Endothelial cell of umbilical vein (primary cell): ENCODE data around the gene DENND1A. TPM values are rescaled to one million over a fixed set of nuclear protein-coding genes. Genes with fewer than 3 reads are reported as not detected.

ENCODE experiments used
- BruUV-seq: library from RNA; stranded (reverse); fragments of 400-500 nt; replicated peaks from 2 replicates; lab custom pipeline; 2021; lab: Mats Ljungman, UMichigan
- CTCF ChIA-PET: fragments of 300-600, 350-600 bp; sonication (Branson Sonifier 250); formaldehyde crosslinking; loops from one replicate; lab custom pipeline; 2021; ENCODE audit warnings: antibody characterized with exemption, inconsistent platforms; lab: Charles Lee
- POLR2A ChIA-PET: fragments of 300-600, 350-600 bp; sonication (Branson Sonifier 250); formaldehyde crosslinking; loops from one replicate; lab custom pipeline; 2021; ENCODE audit warnings: antibody characterized with exemption, inconsistent platforms; lab: Charles Lee
- DNase-seq: peaks from one replicate; pipeline ENCODE4 v3.0.0-alpha.2; 2011; ENCODE audit warnings: low read depth, low spot score
- FAIRE-seq: peaks from 2 replicates; lab custom pipeline; 2011; peaks lifted over from hg19 to GRCh38; lab: Jason Lieb, UNC
- H2AFZ ChIP-seq: 2 replicates; pipeline ENCODE4 v1.6.0; 2012; ENCODE audit warnings: low read depth, low read length, control low read depth, inconsistent platforms
- H3K27ac ChIP-seq: 2 replicates; pipeline ENCODE4 v1.5.1; 2011; ENCODE audit warnings: low read depth, mild to moderate bottlenecking, control low read depth, low read length, moderate library complexity; ENCODE audit not compliant: insufficient read depth
- H3K27me3 ChIP-seq, 2 experiments: 2 replicates each; pipeline versions ENCODE4 v1.6.0 to v1.6.1; 2011; ENCODE audit warnings: low read length in 2 of 2, mixed read lengths in 1 of 2; ENCODE audit not compliant: control insufficient read depth in 2 of 2, insufficient read depth in 2 of 2
- H3K36me3 ChIP-seq, 2 experiments: 2 replicates in 1 of 2; 3 replicates in 1 of 2; pipeline ENCODE4 v1.5.1; 2011; ENCODE audit warnings: low read length in 2 of 2, mild to moderate bottlenecking in 1 of 2, moderate library complexity in 1 of 2; ENCODE audit not compliant: control insufficient read depth in 2 of 2, insufficient read depth in 2 of 2; ENCODE audit errors: extremely low read depth in 1 of 2
- H3K4me1 ChIP-seq: 3 replicates; pipeline ENCODE4 v1.5.1; 2011; ENCODE audit warnings: mild to moderate bottlenecking, low read length; ENCODE audit not compliant: control insufficient read depth, insufficient read depth; ENCODE audit errors: extremely low read depth
- H3K4me2 ChIP-seq: 2 replicates; pipeline ENCODE4 v1.6.1; 2011; ENCODE audit warnings: low read length, control low read depth, mixed read lengths; ENCODE audit not compliant: insufficient read depth
- H3K4me3 ChIP-seq, 3 experiments: fragments of 200-600 bp in 1 of 3; sonication (generic), shearing (Covaris generic) in 1 of 3; replicated peaks in 1 of 3; 2 replicates each; pipeline ENCODE4 v1.5.1; 2011 to 2016; ENCODE audit warnings: control low read depth in 3 of 3, low read length in 3 of 3, mild to moderate bottlenecking in 2 of 3, inconsistent platforms in 1 of 3, low read depth in 1 of 3, moderate library complexity in 1 of 3; ENCODE audit not compliant: insufficient read depth in 1 of 3
- H3K79me2 ChIP-seq: 2 replicates; pipeline ENCODE4 v1.6.0; 2012; ENCODE audit warnings: low read length, inconsistent platforms; ENCODE audit not compliant: control insufficient read depth, insufficient read depth
- H3K9ac ChIP-seq: replicated peaks from 2 replicates; pipeline ENCODE3; 2011; ENCODE audit warnings: low read length, control low read depth; ENCODE audit not compliant: insufficient read depth; ENCODE audit errors: extremely low read depth
- H3K9me1 ChIP-seq: replicated peaks from 3 replicates; pipeline ENCODE4 v1.6.0; 2011; ENCODE audit warnings: mild to moderate bottlenecking, low read length; ENCODE audit not compliant: control insufficient read depth, insufficient read depth; ENCODE audit errors: extremely low read depth
- H3K9me3 ChIP-seq: replicated peaks from 2 replicates; pipeline ENCODE4 v1.5.1; 2012; ENCODE audit warnings: low read length, inconsistent platforms; ENCODE audit not compliant: control insufficient read depth, insufficient read depth
- H4K20me1 ChIP-seq: replicated peaks from 2 replicates; pipeline ENCODE3; 2011; ENCODE audit warnings: mild to moderate bottlenecking, low read length; ENCODE audit not compliant: control insufficient read depth, insufficient read depth; ENCODE audit errors: extremely low read depth
- CTCF ChIP-seq, 2 donors: IDR thresholded peaks; 1 replicate in 1 of 2; 2 replicates in 1 of 2; pipeline ENCODE4 v1.5.1; 2011; ENCODE audit warnings: low read length in 2 of 2, mild to moderate bottlenecking in 2 of 2, moderate library complexity in 2 of 2, control low read depth in 1 of 2, inconsistent platforms in 1 of 2, low read depth in 1 of 2; ENCODE audit not compliant: insufficient read depth in 1 of 2; ENCODE audit errors: extremely low read depth in 1 of 2
- EZH2 ChIP-seq: IDR thresholded peaks from 2 replicates; pipeline ENCODE4 v1.6.1; 2012; ENCODE audit warnings: borderline replicate concordance, low read depth, mild to moderate bottlenecking, moderate library complexity, low read length, inconsistent platforms; ENCODE audit not compliant: severe bottlenecking
- FOS ChIP-seq: IDR thresholded peaks from 2 replicates; pipeline ENCODE4 v1.6.1; 2011; ENCODE audit warnings: mild to moderate bottlenecking, low read length, moderate library complexity, borderline replicate concordance; ENCODE audit not compliant: insufficient read depth
- GATA2 ChIP-seq: IDR thresholded peaks from 2 replicates; pipeline ENCODE4 v1.7.0; 2011; ENCODE audit warnings: low read depth, mild to moderate bottlenecking, moderate library complexity, mixed read lengths, low read length; ENCODE audit not compliant: insufficient read length, insufficient read depth
- JUN ChIP-seq: IDR thresholded peaks from 2 replicates; pipeline ENCODE4 v1.6.1; 2011; ENCODE audit warnings: borderline replicate concordance, low read depth; ENCODE audit not compliant: insufficient read length, insufficient read depth
- MAX ChIP-seq: IDR thresholded peaks from 2 replicates; pipeline ENCODE4 v1.6.1; 2011; ENCODE audit not compliant: insufficient read depth, insufficient read length
- MYC ChIP-seq: IDR thresholded peaks from one replicate; pipeline ENCODE4 v1.6.1; 2011; ENCODE audit warnings: mild to moderate bottlenecking, low read depth, low read length
- POLR2AphosphoS5 ChIP-seq: IDR thresholded peaks from 2 replicates; pipeline ENCODE4 v1.6.1; 2012; ENCODE audit warnings: low read depth, mild to moderate bottlenecking, control low read depth, low read length, moderate library complexity; ENCODE audit not compliant: insufficient read depth
- dilution Hi-C: fragments of 300-500 bp; cut with MboI; formaldehyde crosslinking; loops from one replicate; pipeline ENCODE4 v1.15.0; 2019; ENCODE audit warnings: low sequenced_read_pairs; ENCODE audit not compliant: extremely low pct_ligation_motif_present
- intact Hi-C: fragments of 100-400 bp; cut with micrococcal nuclease; formaldehyde crosslinking; loops from one replicate; pipeline ENCODE4 v1.10.0; 2022
- polyA plus RNA-seq, 4 experiments: library from polyadenylated mRNA; depleted of rRNA in 3 of 4; stranded (reverse) in 3 of 4; unstranded in 1 of 4; fragments of >200 nt; gene quantifications; 2 replicates each; pipeline versions ENCODE4 v1.2.1 to v1.2.3, GENCODE V29; 2011 to 2012; ENCODE audit warnings: missing spikeins in 1 of 4
- total RNA-seq: library from RNA; stranded (reverse); gene quantifications from 2 replicates; pipeline ENCODE4 v1.2.3, GENCODE V29; 2021

DENND1A gene
- total and polyA plus RNA-seq, 2 donors (not counting 3 experiments of a cell fraction or from before 2014, with no cell fraction given): 18.5 to 24.5 TPM

DNA sequence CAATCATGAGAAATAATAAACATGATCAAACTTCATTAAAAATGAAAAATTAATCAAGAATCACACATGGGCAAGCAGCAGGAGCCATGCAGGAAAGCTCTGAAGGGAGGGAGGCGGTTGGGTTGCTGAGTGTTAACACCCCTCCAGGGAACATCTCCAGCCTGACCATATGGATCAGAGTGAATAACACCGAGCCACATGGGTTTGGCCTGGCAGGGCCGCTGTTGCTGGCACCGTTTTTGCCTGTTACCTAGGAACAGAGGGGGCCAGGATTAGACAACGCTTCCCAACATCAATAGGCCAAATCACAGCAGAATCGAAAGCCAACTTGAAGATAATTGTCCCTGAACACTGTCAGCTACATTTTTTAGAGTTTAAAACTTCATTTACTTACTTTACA lies 160.2 kb downstream of the DENND1A start:
- CTCF ChIA-PET: interaction anchor here (1.4 kb wide), 1 partner anchor 11 kb away, joined by 3 read pairs; no protein-coding TSS in a partner anchor
- no peak overlapping the region for H3K4me3 ChIP-seq
- POLR2A ChIA-PET: no interaction called here
- no peak overlapping the region for H3K4me2 ChIP-seq
- no peaks in the 10 kb centered on the region for H3K27me3 ChIP-seq
- no peak for TF ChIP-seq MYC
- TF ChIP-seq JUN: no peak
- TF ChIP-seq MAX: no peak
- no peak for TF ChIP-seq EZH2
- no peak for TF ChIP-seq GATA2
- no peak for TF ChIP-seq CTCF (IDR thresholded peaks at IDR 0.05; ENCODE audit: extremely low read depth in 1 of 2, insufficient read depth in 1 of 2, low read depth in 1 of 2, low read length in 2 of 2)
- TF ChIP-seq POLR2AphosphoS5: no peak
- no peak for TF ChIP-seq FOS
- no peak for DNase-seq
- H3K36me3 ChIP-seq: no peaks in the 10 kb centered on the region
- intact Hi-C loops (no loop called here), dilution Hi-C loops (no loop called here)
- H3K79me2 ChIP-seq: no peaks in the 10 kb centered on the region
- no peak overlapping the region for H3K27ac ChIP-seq
- BruUV-seq: no TSS peak
- no peak for FAIRE-seq
- no peak overlapping the region for H2AFZ ChIP-seq
- H3K9ac ChIP-seq: no peak overlapping the region
- H3K4me1 ChIP-seq: no peaks in the 10 kb centered on the region
- H3K9me3 ChIP-seq: no peaks in the 10 kb centered on the region
- no peaks in the 10 kb centered on the region for H4K20me1 ChIP-seq
- H3K9me1 ChIP-seq: no peaks in the 10 kb centered on the region
